CD4-positive, alpha-beta T cell treated with Interleukin-4 for 1 hour (primary cell): ENCODE measurements around the gene PPME1.

Experiments
- DNase-seq, 2 donors: peaks; one replicate each; pipeline ENCODE4 v3.0.0-alpha.2; 2020 to 2022

PPME1 gene

GRCh38 chr11:74283580-74284180 lies 112.6 kb downstream of the PPME1 start:
- no peak for DNase-seq

DNA sequence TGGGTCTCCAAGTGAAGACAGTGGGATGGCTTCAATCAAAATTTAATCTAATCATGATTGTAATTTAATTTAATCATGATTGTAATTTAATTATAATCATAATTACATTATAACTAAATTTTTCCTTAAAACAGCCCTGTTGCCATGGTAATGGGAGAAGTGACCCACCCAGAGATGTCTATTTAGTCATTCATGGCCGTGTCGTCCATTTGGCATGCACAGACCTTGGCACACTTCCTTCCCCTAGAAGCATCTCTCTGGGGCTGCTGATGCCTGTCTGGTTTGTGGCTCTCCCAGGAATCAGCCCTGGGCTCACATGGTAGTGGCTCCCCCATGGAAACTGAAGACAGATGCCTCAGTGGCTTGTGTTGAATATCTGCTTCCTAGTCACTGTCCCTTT lies 113.4 kb downstream of the PPME1 start:
- no peak for DNase-seq

- no peak for DNase-seq
Measured at GRCh38 chr11:74288161-74288560, 117.1 kb downstream of the PPME1 start.

DNA sequence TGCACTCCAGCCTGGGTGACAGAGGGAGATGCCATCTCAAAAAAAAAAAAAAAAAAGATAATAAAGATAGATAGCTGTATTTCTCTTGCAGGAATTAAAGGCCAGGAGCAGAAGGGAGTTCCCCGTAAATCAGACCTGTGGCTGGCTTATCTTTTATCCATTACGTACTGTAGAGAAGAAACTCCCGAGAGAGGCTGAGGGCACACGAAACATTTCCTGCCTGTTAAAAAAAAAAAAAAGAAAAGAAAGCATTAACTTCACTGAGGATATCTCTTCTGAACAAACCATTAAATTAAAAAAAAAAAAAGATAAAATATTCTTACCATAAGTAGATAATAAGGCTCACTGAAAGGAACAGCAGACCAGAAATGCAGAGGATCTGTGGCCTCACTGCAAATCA lies 117.8 kb downstream of the PPME1 start:
- no peak for DNase-seq

DNA sequence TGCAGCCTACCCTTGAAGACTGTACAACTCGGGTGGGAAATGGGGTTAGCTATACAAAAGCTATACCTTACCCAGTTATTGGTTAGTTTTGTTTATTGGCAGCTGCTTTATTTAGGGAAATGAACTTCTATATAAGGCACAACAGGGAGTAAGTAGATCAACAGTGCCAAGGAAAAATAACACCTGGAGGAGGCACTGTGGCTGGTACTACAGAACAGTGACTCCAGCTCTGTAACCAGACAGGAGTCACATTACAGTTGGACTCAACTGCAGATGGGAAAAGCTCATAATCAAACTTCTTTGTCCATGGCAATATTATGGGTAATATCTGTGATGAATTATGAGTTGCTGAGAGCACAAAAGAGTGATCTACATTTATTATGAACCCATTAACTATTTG lies 126.4 kb downstream of the PPME1 start:
- DNase-seq = no peak

DNA sequence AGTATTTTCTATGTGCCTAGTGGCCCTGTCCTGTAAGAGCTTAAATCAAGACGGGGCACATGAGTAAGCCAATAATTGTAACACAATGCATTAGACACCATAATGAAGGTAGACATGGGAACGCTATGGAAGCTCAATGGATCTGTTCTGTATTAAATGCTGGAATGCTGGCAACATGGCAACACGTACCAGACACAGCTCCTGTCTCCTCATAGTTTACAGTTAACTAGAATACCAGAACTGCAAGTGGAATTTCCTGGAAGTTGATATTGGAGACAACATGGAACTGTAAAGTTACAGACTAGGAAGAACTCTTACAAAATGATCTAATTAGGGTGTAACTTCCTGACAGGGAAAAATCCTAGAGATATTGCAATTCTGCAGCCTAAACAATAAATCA lies 127.9 kb downstream of the PPME1 start:
- no peak for DNase-seq
